HL-60 (cell line): ENCODE measurements around the gene PRKCD.

ENCODE experiments used
- REST ChIP-seq: IDR thresholded peaks from 2 replicates; pipeline ENCODE4 v1.6.1; 2012; ENCODE audit warnings: low read depth; ENCODE audit not compliant: insufficient replicate concordance
- TF ChIP-seq, protein P1 (sequence below): IDR thresholded peaks from one replicate; pipeline ENCODE4 v1.5.1; 2011; ENCODE audit warnings: low read length, control low read depth, inconsistent platforms; ENCODE audit not compliant: insufficient read depth

- TF ChIP-seq, protein P1, sequence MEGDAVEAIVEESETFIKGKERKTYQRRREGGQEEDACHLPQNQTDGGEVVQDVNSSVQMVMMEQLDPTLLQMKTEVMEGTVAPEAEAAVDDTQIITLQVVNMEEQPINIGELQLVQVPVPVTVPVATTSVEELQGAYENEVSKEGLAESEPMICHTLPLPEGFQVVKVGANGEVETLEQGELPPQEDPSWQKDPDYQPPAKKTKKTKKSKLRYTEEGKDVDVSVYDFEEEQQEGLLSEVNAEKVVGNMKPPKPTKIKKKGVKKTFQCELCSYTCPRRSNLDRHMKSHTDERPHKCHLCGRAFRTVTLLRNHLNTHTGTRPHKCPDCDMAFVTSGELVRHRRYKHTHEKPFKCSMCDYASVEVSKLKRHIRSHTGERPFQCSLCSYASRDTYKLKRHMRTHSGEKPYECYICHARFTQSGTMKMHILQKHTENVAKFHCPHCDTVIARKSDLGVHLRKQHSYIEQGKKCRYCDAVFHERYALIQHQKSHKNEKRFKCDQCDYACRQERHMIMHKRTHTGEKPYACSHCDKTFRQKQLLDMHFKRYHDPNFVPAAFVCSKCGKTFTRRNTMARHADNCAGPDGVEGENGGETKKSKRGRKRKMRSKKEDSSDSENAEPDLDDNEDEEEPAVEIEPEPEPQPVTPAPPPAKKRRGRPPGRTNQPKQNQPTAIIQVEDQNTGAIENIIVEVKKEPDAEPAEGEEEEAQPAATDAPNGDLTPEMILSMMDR, result no peak
- no peak for TF ChIP-seq REST
These were observed 2.2 kb upstream of the PRKCD start for GRCh38 chr3:53158765-53159155.
